HepG2 (cell line): ENCODE data around the gene RPS6KL1. TPM values are rescaled to one million over a fixed set of nuclear protein-coding genes. Genes with fewer than 3 reads are reported as not detected.

Source experiments
- ARNT2 ChIP-seq: sonication (generic); formaldehyde crosslinking; IDR thresholded peaks from 2 replicates; pipeline ENCODE4 v1.8.0; 2022; ENCODE audit warnings: mild to moderate bottlenecking, low read depth, missing genetic modification reagents, moderate library complexity
- ATF1 ChIP-seq: IDR thresholded peaks from 2 replicates; pipeline ENCODE4 v1.6.1; 2016; ENCODE audit warnings: mild to moderate bottlenecking, control low read depth
- BORCS8-MEF2B ChIP-seq: sonication (generic); formaldehyde crosslinking; IDR thresholded peaks from 2 replicates; pipeline ENCODE4 v1.8.0; 2022; ENCODE audit warnings: mild to moderate bottlenecking, missing genetic modification reagents
- CCDC6 ChIP-seq: sonication (generic); formaldehyde crosslinking; IDR thresholded peaks from 2 replicates; pipeline ENCODE4 v1.8.1; 2022; ENCODE audit warnings: mild to moderate bottlenecking, missing genetic modification reagents, moderate library complexity
- HMG20A ChIP-seq: IDR thresholded peaks from 2 replicates; pipeline ENCODE4 v1.6.1; 2016; ENCODE audit warnings: borderline replicate concordance
- KDM2A ChIP-seq: sonication (generic); formaldehyde crosslinking; IDR thresholded peaks from 2 replicates; pipeline ENCODE4 v1.4.0; 2020; ENCODE audit warnings: low read depth, missing genetic modification reagents, borderline replicate concordance
- KDM5A ChIP-seq: fragments of 200-600 bp; sonication (generic); IDR thresholded peaks from 2 replicates; pipeline ENCODE4 v1.7.0; 2018; ENCODE audit warnings: antibody characterized with exemption, mild to moderate bottlenecking, low read length, borderline replicate concordance
- RBFOX2 ChIP-seq: fragments of 200-400 bp; formaldehyde crosslinking; IDR thresholded peaks from 2 replicates; pipeline ENCODE4 v1.6.1; 2017; ENCODE audit warnings: low read depth, mild to moderate bottlenecking, low read length
- SETDB1 ChIP-seq: sonication (generic); formaldehyde crosslinking; IDR thresholded peaks from 2 replicates; pipeline ENCODE4 v1.5.1; 2020; ENCODE audit warnings: missing genetic modification reagents, mild to moderate bottlenecking, borderline replicate concordance
- U2AF2 ChIP-seq: fragments of 200-400 bp; formaldehyde crosslinking; IDR thresholded peaks from 2 replicates; pipeline ENCODE4 v1.6.1; 2017; ENCODE audit warnings: low read depth, mild to moderate bottlenecking, low read length
- ZBTB21 ChIP-seq: sonication (generic); formaldehyde crosslinking; IDR thresholded peaks from 2 replicates; pipeline ENCODE4 v1.4.0; 2020; ENCODE audit warnings: missing genetic modification reagents
- ZFX ChIP-seq: sonication (generic); formaldehyde crosslinking; IDR thresholded peaks from 2 replicates; pipeline ENCODE4 v1.4.0; 2020; ENCODE audit warnings: mild to moderate bottlenecking, low read depth, missing genetic modification reagents, moderate library complexity
- ZNF121 ChIP-seq: sonication (generic); formaldehyde crosslinking; IDR thresholded peaks from 2 replicates; pipeline ENCODE4 v1.5.0; 2020; ENCODE audit warnings: mild to moderate bottlenecking, missing genetic modification reagents
- ZNF180 ChIP-seq: sonication (generic); formaldehyde crosslinking; IDR thresholded peaks from 2 replicates; pipeline ENCODE4 v1.4.0; 2020; ENCODE audit warnings: low read depth, missing genetic modification reagents, borderline replicate concordance
- ZNF7 ChIP-seq: IDR thresholded peaks from 2 replicates; pipeline ENCODE4 v1.6.1; 2016; ENCODE audit warnings: missing biosample characterization, missing genetic modification reagents
- ZNF772 ChIP-seq: sonication (generic); formaldehyde crosslinking; IDR thresholded peaks from 2 replicates; pipeline ENCODE4 v1.5.0; 2020; ENCODE audit warnings: mild to moderate bottlenecking, missing genetic modification reagents
- ZNF816 ChIP-seq: sonication (generic); formaldehyde crosslinking; IDR thresholded peaks from 2 replicates; pipeline ENCODE4 v1.8.0; 2022; ENCODE audit warnings: missing genetic modification reagents, mild to moderate bottlenecking, borderline replicate concordance
- ZNF879 ChIP-seq: sonication (generic); formaldehyde crosslinking; IDR thresholded peaks from 2 replicates; pipeline ENCODE4 v1.8.1; 2023; ENCODE audit warnings: missing genetic modification reagents
- ZSCAN21 ChIP-seq: sonication (generic); formaldehyde crosslinking; IDR thresholded peaks from 2 replicates; pipeline ENCODE4 v1.8.0; 2022; ENCODE audit warnings: mild to moderate bottlenecking, missing genetic modification reagents, moderate library complexity, borderline replicate concordance
- polyA plus RNA-seq, 8 experiments: library from polyadenylated mRNA; depleted of rRNA in 3 of 8; stranded (reverse) in 7 of 8; unstranded in 1 of 8; fragments of >200 nt; fragmentation: Illumina TruSeq in 4 of 8; extraction: Trizol in 4 of 8; gene quantifications; 2 replicates each; pipeline versions ENCODE4 v1.2.1 to v1.2.3, GENCODE V29; 2011 to 2016; ENCODE audit warnings: low read depth in 4 of 8, missing spikeins in 1 of 8, mixed read lengths in 1 of 8; ENCODE audit not compliant: insufficient read depth in 1 of 8
- total RNA-seq, 5 experiments: library from RNA; depleted of rRNA; stranded (reverse); fragments of >200 nt; fragmentation: Illumina TruSeq; extraction: Trizol; gene quantifications; 2 replicates each; pipeline ENCODE4 v1.2.3, GENCODE V29; 2016; ENCODE audit warnings: low read depth in 1 of 5
- TF ChIP-seq, protein P1 (sequence below), 2 experiments: fragments of 450-650 bp in 1 of 2; sonication (generic) in 1 of 2; formaldehyde crosslinking; IDR thresholded peaks; 2 replicates each; pipeline versions ENCODE4 v1.5.0 to v1.8.0; 2020 to 2022; ENCODE audit warnings: mild to moderate bottlenecking in 1 of 2, missing genetic modification reagents in 1 of 2
- TF ChIP-seq, protein P2 (sequence below): sonication (generic); formaldehyde crosslinking; IDR thresholded peaks from 2 replicates; pipeline ENCODE4 v1.5.0; 2020; ENCODE audit warnings: missing genetic modification reagents
- TF ChIP-seq, protein P3 (sequence below): sonication (generic); formaldehyde crosslinking; IDR thresholded peaks from 2 replicates; pipeline ENCODE4 v1.5.0; 2020; ENCODE audit warnings: missing genetic modification reagents
- TF ChIP-seq, protein P4 (sequence below): sonication (generic); formaldehyde crosslinking; IDR thresholded peaks from 2 replicates; pipeline ENCODE4 v1.5.0; 2020; ENCODE audit warnings: mild to moderate bottlenecking, missing genetic modification reagents, borderline replicate concordance
- TF ChIP-seq, protein P5 (sequence below): sonication (generic); formaldehyde crosslinking; IDR thresholded peaks from 2 replicates; pipeline ENCODE4 v1.5.0; 2020; ENCODE audit warnings: missing genetic modification reagents

Gene RPS6KL1
- total and polyA plus RNA-seq, 2 of the 13 experiments (the other 11 are each of a cell fraction or from before 2014, with no cell fraction given): 6.5 to 11.5 TPM

DNA sequence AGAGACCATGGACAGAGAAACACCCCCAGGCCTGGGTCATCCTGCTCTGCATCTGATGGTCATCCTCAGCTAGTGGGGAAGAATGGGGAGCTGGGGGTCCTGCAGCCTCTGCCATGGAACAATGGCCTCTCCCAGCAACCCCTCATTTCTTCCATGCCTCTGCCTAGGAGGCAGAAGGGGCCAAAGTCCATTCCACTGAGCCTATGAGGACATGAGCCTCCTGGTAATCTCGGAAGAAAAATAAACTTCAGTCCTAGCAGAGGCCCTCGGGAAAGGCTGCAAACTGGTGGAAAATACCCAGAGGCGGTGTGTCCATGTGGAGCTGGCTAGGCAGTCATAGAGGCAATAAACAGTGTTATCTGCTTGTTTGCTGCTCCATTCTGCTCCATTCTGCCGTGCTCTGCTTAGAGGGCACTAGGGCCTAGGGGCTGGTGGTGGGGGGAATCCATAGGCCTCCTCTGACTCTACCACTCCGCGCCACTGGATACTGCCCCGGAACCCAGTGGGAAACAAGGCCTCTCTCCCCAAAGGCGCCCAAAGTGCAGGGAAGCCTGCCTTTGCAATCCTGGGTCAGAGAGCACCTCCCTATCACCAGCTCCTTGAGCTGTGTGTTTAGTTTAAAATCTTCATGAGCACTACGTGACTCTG, 27.9 kb upstream of the RPS6KL1 start (continued):
- TF ChIP-seq ATF1 (CRISPR knock-in tag) (no peak), SETDB1 (CRISPR knock-in tag) (no peak), ZNF180 (CRISPR knock-in tag) (no peak), ARNT2 (CRISPR knock-in tag) (no peak), KDM2A (CRISPR knock-in tag) (peak; percentile 29; the same call in 1 of the 2 replicates), ZNF816 (CRISPR knock-in tag) (0 out of 2 replicates have a peak, but pooled peaks have one; percentile 75), KDM5A (no peak), ZSCAN21 (CRISPR knock-in tag) (no peak), U2AF2 (no peak), BORCS8-MEF2B (CRISPR knock-in tag) (peak; percentile 28; the same call in 1 of the 2 replicates), ZBTB21 (CRISPR knock-in tag) (no peak), ZNF772 (CRISPR knock-in tag) (peak; percentile 65; the same call in 1 of the 2 replicates), ZNF7 (CRISPR knock-in tag) (no peak), RBFOX2 (peak; percentile 53; the same call in 1 of the 2 replicates), ZNF879 (CRISPR knock-in tag) (no peak), CCDC6 (no peak), ZNF121 (CRISPR knock-in tag) (0 out of 2 replicates have a peak, but pooled peaks have one; percentile 27), HMG20A (CRISPR knock-in tag) (peak; percentile 18; the same call in 1 of the 2 replicates), ZFX (peak; percentile 90)
- TF ChIP-seq, protein P1, sequence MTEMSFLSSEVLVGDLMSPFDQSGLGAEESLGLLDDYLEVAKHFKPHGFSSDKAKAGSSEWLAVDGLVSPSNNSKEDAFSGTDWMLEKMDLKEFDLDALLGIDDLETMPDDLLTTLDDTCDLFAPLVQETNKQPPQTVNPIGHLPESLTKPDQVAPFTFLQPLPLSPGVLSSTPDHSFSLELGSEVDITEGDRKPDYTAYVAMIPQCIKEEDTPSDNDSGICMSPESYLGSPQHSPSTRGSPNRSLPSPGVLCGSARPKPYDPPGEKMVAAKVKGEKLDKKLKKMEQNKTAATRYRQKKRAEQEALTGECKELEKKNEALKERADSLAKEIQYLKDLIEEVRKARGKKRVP (CRISPR knock-in tag; IDR thresholded peaks at IDR 0.05): no peak
- TF ChIP-seq, protein P2, sequence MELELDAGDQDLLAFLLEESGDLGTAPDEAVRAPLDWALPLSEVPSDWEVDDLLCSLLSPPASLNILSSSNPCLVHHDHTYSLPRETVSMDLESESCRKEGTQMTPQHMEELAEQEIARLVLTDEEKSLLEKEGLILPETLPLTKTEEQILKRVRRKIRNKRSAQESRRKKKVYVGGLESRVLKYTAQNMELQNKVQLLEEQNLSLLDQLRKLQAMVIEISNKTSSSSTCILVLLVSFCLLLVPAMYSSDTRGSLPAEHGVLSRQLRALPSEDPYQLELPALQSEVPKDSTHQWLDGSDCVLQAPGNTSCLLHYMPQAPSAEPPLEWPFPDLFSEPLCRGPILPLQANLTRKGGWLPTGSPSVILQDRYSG (CRISPR knock-in tag): no peak
- TF ChIP-seq, protein P3, sequence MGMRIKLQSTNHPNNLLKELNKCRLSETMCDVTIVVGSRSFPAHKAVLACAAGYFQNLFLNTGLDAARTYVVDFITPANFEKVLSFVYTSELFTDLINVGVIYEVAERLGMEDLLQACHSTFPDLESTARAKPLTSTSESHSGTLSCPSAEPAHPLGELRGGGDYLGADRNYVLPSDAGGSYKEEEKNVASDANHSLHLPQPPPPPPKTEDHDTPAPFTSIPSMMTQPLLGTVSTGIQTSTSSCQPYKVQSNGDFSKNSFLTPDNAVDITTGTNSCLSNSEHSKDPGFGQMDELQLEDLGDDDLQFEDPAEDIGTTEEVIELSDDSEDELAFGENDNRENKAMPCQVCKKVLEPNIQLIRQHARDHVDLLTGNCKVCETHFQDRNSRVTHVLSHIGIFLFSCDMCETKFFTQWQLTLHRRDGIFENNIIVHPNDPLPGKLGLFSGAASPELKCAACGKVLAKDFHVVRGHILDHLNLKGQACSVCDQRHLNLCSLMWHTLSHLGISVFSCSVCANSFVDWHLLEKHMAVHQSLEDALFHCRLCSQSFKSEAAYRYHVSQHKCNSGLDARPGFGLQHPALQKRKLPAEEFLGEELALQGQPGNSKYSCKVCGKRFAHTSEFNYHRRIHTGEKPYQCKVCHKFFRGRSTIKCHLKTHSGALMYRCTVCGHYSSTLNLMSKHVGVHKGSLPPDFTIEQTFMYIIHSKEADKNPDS (CRISPR knock-in tag): no peak
- TF ChIP-seq, protein P4, sequence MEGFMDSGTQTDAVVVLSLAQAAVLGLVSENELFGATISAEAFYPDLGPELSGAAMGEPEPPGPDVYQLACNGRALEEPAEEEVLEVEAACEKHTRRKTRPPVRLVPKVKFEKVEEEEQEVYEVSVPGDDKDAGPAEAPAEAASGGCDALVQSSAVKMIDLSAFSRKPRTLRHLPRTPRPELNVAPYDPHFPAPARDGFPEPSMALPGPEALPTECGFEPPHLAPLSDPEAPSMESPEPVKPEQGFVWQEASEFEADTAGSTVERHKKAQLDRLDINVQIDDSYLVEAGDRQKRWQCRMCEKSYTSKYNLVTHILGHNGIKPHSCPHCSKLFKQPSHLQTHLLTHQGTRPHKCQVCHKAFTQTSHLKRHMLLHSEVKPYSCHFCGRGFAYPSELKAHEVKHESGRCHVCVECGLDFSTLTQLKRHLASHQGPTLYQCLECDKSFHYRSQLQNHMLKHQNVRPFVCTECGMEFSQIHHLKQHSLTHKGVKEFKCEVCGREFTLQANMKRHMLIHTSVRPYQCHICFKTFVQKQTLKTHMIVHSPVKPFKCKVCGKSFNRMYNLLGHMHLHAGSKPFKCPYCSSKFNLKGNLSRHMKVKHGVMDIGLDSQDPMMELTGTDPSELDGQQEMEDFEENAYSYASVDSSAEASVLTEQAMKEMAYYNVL (CRISPR knock-in tag): no peak
- TF ChIP-seq, protein P5, sequence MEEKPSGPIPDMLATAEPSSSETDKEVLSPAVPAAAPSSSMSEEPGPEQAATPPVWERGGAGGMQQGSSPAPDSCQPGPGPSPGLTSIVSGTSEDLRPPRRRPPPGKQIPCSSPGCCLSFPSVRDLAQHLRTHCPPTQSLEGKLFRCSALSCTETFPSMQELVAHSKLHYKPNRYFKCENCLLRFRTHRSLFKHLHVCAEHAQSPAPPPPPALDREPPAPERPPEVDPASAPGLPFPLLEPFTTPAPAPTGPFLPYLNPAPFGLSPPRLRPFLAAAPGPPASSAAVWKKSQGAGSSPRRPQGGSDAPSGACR (CRISPR knock-in tag): no peak
